Stimulated activated effector memory CD8-positive, alpha-beta T cell treated with anti-CD3 and anti-CD28 coated beads, Interleukin-12 subunit alpha, Interleukin-12 subunit beta, amount 100 ng/mL, for 72 hours (primary cell): ENCODE results near the gene GALNT18.
A peak's percentile ranks its signal among the peaks of the same experiment; 100 is the strongest.
"Not testable (repeated sequence)": the region's sequence is repeated elsewhere in the genome, so short reads cannot be mapped to it uniquely, and the experiment has no call there.

Source experiments
- ATAC-seq: fragments of 150-1000 bp; cut with Tn5 transposase; 2 replicates; pipeline ENCODE4 v1.10.0; 2021
- DNase-seq, 2 donors: peaks; one replicate each; pipeline ENCODE4 v3.0.0; 2021 to 2022; ENCODE audit warnings: low spot score in 2 of 2
- H3K27ac Mint-ChIP-seq: one replicate; pipeline ENCODE4 v1.8.0; 2022; ENCODE audit warnings: mild to moderate bottlenecking, mixed read lengths
- H3K36me3 Mint-ChIP-seq: one replicate; pipeline ENCODE4 v1.8.0; 2022; ENCODE audit warnings: mild to moderate bottlenecking, mixed read lengths
- H3K4me1 Mint-ChIP-seq: one replicate; pipeline ENCODE4 v1.8.0; 2022; ENCODE audit warnings: mixed read lengths
- H3K4me3 Mint-ChIP-seq: one replicate; pipeline ENCODE4 v1.8.0; 2022; ENCODE audit warnings: mild to moderate bottlenecking, mixed read lengths
- H3K9me3 Mint-ChIP-seq: one replicate; pipeline ENCODE4 v1.8.0; 2022; ENCODE audit warnings: mixed read lengths

The GALNT18 gene

DNA sequence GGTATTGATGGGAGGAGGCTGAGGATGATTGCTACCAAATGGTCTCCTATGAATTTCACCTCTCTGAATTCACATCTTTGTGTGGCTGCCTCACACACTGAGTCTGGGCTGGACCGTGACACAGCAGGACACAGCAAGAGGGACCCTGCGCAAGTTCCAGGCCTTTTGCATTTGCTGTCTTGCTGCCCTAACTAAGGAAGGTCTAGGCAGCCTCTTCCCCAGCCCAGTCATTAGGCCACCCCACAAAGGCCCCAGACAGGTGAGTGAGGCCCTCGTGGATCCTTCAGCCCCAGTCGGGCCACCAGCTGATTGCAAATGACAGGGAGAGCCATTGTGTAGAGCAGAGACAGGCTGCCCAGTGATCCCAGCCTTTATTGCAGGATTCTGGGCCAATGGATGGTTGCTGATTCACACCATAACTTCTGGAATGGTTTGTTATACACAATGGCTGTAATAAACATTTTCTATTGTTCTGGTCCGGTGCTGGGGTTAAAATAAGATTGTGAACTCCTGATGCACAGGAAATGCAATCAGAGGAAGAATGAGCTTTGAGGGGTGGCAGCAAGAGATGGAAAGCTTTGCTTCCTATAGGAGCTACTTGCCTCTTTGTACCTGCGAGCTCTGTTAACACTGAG is 240.2 kb downstream of the GALNT18 start:
- H3K9me3 Mint-ChIP-seq, result no peaks in the 10 kb centered on the region
- DNase-seq (no peak), ATAC-seq (no peak)
- no peak overlapping the region for H3K4me3 Mint-ChIP-seq
- no peak overlapping the region for H3K27ac Mint-ChIP-seq
- no peaks in the 10 kb centered on the region for H3K4me1 Mint-ChIP-seq
- H3K36me3 Mint-ChIP-seq, result no peaks in the 10 kb centered on the region

DNA sequence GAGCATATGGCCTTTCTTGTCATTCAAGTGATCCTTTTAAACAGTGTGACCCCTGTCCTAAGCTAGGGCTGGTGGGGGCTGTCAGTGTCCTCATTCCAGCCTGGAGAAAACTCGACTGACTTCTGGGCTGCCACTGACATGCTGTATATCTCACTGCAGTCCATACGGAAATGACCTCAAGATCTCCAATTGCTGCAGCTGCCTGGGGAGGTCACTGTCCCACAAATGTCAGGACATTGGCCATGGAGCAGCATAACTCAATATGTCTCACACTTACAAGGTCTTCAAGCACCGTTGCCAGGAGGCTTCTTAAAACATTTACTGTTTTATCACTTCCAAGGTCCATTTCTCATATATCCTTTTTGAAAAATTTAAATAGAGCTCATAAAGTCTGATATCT is 240.9 kb downstream of the GALNT18 start:
- H3K4me1 Mint-ChIP-seq, result no peaks in the 10 kb centered on the region
- no peaks in the 10 kb centered on the region for H3K36me3 Mint-ChIP-seq
- ATAC-seq (no peak), DNase-seq (peak in 1 of 2 donors; percentile 22)
- H3K27ac Mint-ChIP-seq, result no peak overlapping the region
- H3K9me3 Mint-ChIP-seq, result no peaks in the 10 kb centered on the region
- no peak overlapping the region for H3K4me3 Mint-ChIP-seq

DNA sequence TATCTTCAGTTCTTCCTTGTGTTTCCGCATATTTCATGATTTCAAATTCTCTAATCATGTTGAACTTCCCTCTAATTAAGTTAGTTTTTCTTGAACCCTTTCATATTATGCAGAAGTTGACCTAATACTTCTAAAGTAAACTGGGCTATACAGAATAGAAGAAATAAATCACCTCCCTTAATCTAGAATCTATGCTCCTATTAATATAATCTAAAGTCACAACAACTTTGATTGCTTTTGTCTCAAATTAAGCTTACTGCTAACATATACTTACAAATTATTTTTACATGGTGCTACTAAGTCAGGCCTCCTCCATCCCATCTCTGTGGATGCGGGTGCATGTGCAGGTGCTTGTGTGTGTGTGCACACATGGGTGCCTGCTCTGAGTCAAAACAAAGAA is 241.5 kb downstream of the GALNT18 start:
- no peak for ATAC-seq
- no peak for DNase-seq
- Mint-ChIP-seq H3K36me3 (no peaks in the 10 kb centered on the region), H3K9me3 (no peaks in the 10 kb centered on the region), H3K4me3 (no peak overlapping the region), H3K4me1 (no peaks in the 10 kb centered on the region), H3K27ac (no peak overlapping the region)

DNA sequence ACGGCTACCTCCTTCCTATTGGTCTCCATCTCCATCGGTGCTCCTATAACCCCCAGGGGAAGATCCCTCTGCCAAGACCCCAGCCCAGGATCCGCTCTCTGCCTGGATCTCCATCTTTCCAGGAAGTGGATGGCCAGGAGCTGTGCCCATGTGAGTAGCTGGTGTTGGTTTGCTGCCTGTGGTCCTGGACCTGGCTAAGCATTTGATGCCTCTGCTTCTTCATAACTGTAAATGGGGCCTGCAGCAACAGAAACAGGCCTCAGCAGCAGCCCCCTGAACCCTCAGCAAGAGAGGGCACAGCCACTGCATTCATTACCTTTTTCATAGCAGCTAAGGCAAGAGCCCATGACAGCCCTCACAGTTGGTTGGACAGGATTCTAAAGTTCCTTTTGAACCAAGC is 242.1 kb downstream of the GALNT18 start:
- no peak overlapping the region for H3K4me3 Mint-ChIP-seq
- H3K27ac Mint-ChIP-seq, result no peak overlapping the region
- H3K36me3 Mint-ChIP-seq, result no peaks in the 10 kb centered on the region
- ATAC-seq, result no peak
- peak in 1 of 2 donors; percentile 22 for DNase-seq
- H3K4me1 Mint-ChIP-seq, result no peaks in the 10 kb centered on the region
- H3K9me3 Mint-ChIP-seq, result no peaks in the 10 kb centered on the region

DNA sequence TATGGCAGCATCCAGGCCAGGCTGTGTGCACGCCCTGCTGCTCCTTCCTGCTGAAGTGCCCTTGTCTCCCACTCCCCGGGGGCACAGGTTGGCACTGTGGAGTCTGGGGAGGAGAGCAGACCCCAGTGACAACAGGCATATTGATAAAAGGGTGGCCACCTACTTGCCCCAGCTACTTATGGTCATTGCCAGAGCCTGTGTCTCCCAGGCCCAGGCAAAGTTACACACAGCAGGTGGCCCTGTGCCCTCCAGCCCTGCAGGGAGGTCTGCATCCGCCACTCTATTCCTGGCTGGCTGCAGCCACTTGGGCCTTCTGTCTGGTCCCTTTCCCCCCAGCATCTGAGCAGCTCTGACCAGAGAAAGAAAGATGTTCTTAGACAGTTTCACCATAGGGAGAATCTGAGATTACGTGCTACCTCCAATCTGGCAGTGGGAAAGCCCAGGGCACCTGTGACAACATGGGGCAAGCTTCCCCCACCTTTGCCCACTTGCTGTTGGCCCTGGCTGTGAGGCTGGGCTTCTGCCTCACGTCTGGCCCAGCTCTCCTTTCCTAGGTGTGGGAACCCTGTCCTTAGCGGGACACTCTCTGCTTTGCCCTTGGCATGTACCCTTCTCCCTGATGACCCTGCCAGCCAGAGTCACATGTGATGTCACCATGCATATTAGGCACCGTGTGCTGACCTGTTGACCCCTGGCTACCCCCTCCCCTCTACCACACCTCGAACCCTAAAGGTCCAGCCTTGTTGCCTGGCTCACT is 243.4 kb downstream of the GALNT18 start:
- ATAC-seq, result peak; percentile 15
- H3K27ac Mint-ChIP-seq, result no peak overlapping the region
- peak in 1 of 2 donors; percentile 38 for DNase-seq
- H3K9me3 Mint-ChIP-seq, result no peaks in the 10 kb centered on the region
- H3K4me3 Mint-ChIP-seq, result no peak overlapping the region
- H3K36me3 Mint-ChIP-seq, result no peaks in the 10 kb centered on the region
- H3K4me1 Mint-ChIP-seq, result no peaks in the 10 kb centered on the region

DNA sequence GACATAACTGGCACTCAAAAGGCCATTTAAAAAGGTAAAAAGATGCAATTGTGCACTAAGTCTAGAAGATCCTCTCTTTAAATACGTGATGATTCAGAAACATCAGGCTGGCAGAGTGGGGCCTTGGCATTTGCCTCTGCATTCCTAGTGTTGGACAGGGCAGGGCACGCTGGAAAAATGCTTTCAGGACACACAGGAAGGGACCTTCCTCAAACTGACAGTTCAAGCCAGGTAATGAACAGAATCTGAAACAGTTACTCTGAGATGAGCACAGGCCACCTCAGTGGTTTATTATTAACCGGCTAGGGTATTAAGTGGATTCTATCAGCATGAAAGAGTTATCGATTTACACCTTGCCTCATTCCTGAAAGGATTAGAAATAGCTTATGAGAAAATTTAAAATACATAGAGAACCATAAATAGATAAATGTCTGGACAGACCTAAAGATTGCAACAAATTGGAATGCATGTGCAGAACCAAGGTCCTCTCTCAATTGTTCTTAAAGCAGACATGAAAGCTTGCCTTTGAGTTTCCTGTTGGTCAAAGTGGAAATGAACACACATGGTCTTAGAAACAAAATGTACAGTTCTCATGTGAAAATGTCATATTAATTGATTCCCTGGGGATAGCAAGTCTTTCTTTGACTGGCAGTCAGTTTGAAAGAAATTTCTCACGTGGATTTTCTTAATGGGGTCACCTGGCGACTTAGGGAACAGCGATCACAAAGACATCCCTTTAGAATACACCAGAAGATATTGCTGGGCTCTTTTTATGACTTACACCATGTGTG is 247.3 kb downstream of the GALNT18 start:
- no peak for ATAC-seq
- H3K9me3 Mint-ChIP-seq, result no peaks in the 10 kb centered on the region
- H3K4me3 Mint-ChIP-seq, result no peak overlapping the region
- H3K36me3 Mint-ChIP-seq, result no peaks in the 10 kb centered on the region
- DNase-seq, result peak in 1 of 2 donors; percentile 8
- H3K27ac Mint-ChIP-seq, result no peak overlapping the region
- no peaks in the 10 kb centered on the region for H3K4me1 Mint-ChIP-seq

DNA sequence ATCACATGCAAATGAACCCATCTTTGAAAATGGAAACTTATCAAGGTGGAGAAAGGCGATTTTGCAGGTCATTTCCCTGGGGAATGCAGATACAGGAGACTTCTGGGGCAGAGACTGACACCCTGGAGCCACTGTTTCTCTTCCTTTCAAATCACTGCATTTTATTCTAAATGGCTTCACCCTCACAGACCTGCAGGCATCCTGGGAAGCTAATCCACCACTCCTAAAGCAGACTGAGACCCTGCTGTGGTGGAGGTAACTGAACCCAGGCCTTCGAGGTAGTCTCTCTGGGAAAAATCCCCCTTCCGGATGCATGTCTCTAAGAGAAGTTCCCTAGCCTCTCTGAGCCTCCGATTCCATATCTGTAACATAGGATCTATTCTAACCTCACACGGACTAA is 247.9 kb downstream of the GALNT18 start:
- ATAC-seq (no peak), DNase-seq (no peak)
- no peak overlapping the region for H3K27ac Mint-ChIP-seq
- H3K4me3 Mint-ChIP-seq, result no peak overlapping the region
- H3K4me1 Mint-ChIP-seq, result no peaks in the 10 kb centered on the region
- H3K9me3 Mint-ChIP-seq, result no peaks in the 10 kb centered on the region
- no peaks in the 10 kb centered on the region for H3K36me3 Mint-ChIP-seq

DNA sequence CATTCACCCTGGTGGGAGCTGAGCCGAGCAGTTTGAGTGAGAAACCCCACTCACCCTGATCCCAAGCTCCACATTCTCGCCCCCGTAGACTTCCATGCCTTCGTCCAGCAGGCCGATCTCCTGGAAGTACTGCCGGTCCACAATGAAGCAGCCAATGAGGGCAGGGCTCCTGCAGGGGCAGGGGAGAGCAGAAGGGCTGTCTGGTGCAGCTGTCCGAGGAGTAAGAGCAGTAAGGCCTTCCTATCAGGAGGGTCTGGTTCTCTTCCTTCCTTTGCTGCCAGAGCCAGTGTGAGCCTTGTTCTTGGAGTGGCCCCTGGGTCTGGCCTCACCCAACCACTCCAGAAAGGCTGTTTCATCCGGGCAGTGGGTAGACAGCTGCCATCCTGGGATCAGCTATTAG is 249.3 kb downstream of the GALNT18 start:
- H3K27ac Mint-ChIP-seq, result no peak overlapping the region
- no peaks in the 10 kb centered on the region for H3K36me3 Mint-ChIP-seq
- peaks cover 4% of the 10 kb centered on the region for H3K9me3 Mint-ChIP-seq
- H3K4me3 Mint-ChIP-seq, result no peak overlapping the region
- H3K4me1 Mint-ChIP-seq, result no peaks in the 10 kb centered on the region
- no peak for ATAC-seq
- DNase-seq, result peak in 1 of 2 donors; percentile 23

DNA sequence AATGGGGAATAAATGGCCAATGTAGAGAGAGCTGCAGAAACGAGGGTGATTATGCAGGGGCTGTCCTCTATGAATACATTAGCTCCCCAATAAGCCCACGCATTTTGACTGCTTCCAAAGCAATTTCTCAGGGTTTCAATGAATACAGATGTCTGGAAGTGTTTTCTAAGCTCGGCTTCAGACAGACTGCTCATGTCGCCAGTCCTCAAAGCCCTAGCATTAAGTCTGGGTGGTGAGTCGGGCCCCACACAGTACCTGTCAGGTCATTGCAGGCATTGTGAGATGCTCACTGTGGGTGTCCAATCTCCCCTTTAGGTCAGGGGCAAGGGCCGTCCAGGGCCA is 250.9 kb downstream of the GALNT18 start:
- H3K36me3 Mint-ChIP-seq, result no peaks in the 10 kb centered on the region
- H3K4me3 Mint-ChIP-seq, result no peak overlapping the region
- DNase-seq (no peak), ATAC-seq (no peak)
- no peaks in the 10 kb centered on the region for H3K4me1 Mint-ChIP-seq
- H3K9me3 Mint-ChIP-seq, result peaks cover 4% of the 10 kb centered on the region
- no peak overlapping the region for H3K27ac Mint-ChIP-seq

DNA sequence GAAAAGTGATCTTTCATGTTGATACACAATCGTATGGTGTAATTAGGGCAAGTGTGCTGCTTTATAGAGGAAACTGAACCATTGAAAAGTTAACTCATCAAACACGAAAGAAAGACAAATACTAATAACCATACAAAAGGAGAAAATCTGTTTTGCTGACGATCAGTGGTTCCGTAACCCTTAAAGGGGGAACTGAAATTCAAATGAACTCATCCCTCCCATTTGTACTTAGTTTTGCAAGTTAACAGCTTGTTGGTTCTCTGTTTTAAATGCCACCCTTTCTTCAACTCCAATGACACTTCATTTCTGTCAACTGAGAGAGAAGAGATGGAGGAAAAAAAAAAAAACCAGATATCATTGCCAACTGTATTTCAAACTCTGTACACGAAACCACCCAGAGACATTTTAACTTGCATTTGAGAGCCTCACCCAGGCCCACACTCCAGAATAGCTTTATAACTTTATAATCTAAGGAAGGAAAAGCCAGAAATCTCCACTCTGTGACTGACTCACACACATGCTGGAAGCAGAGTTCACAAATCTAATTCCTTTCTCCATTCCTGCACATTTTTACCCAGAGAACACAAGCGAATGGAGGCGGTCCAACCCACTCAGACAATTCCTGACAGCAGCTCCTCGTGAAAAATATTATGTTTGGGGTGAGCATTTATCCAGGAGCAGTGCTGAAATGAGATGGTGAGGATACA is 251.4 kb downstream of the GALNT18 start:
- peaks cover 4% of the 10 kb centered on the region for H3K9me3 Mint-ChIP-seq
- no peaks in the 10 kb centered on the region for H3K36me3 Mint-ChIP-seq
- H3K4me1 Mint-ChIP-seq, result no peaks in the 10 kb centered on the region
- DNase-seq (no peak), ATAC-seq (no peak)
- no peak overlapping the region for H3K27ac Mint-ChIP-seq
- H3K4me3 Mint-ChIP-seq, result no peak overlapping the region

DNA sequence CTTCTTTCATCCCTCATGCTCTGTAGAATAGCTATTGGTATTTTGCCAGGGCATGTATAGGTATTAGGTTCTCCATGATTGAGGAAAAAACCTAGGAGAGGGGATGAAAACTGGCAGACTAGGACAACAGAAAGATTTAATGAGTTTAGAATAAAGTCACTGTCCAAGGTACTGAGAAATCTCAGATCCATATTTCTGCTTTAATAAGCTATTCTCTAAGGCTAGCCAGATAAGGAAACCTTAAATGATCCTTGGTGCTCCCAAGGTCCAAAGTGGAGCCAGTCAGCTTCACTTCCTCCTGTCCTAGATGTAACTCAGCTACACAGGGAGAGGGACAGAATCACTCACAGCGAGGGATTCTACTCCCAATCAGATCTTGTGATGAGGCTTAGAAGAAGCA is 255.0 kb downstream of the GALNT18 start:
- DNase-seq (no peak), ATAC-seq (no peak)
- no peak overlapping the region for H3K27ac Mint-ChIP-seq
- no peaks in the 10 kb centered on the region for H3K36me3 Mint-ChIP-seq
- H3K4me1 Mint-ChIP-seq, result no peaks in the 10 kb centered on the region
- H3K4me3 Mint-ChIP-seq, result no peak overlapping the region
- H3K9me3 Mint-ChIP-seq, result peaks cover 4% of the 10 kb centered on the region

DNA sequence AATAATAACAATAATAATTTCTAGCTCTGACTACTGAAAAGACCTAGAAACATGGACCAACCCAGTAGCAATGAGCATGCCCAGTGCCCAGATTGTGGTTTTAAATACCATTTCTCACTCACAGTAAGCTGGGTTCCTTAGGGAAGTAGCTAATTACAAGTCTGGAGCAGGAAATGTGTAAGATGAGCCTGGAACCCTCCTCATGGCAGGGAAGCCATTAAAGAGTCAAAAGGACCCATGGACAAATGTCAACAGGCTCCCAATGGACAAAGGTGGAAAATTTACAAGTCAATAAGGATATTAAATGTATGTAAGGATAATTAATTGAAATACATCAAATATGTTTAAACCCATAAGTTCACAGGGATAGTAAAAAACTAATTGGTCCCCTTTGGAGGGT is 258.1 kb downstream of the GALNT18 start:
- ATAC-seq (no peak), DNase-seq (no peak)

DNA sequence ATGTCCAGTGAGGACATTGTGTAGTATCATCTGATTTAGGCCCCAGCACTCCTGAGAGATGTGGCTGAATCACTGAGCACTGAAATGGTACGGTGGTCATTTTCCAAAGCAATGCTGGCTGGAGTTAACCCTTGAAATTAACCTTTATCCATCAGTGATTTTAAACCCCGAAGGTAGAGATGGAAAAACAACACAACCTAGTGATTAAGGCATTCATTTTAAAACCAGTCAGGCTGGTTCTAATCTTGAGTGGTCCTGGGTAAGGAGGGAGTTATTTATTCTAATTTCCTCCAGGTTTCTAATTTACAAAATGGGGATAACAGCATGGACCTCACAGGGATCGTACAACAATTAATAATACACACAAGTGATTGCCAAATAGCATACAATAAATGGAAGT is 262.2 kb downstream of the GALNT18 start:
- Mint-ChIP-seq H3K27ac (no peak overlapping the region), H3K9me3 (no peaks in the 10 kb centered on the region), H3K4me1 (no peaks in the 10 kb centered on the region), H3K36me3 (no peaks in the 10 kb centered on the region), H3K4me3 (no peak overlapping the region)
- no peak for ATAC-seq
- no peak for DNase-seq

More for the DNA sequence above, 258.1 kb downstream of the GALNT18 start:
- Mint-ChIP-seq H3K9me3 (peaks cover 2% of the 10 kb centered on the region), H3K27ac (no peak overlapping the region), H3K36me3 (no peaks in the 10 kb centered on the region), H3K4me3 (no peak overlapping the region), H3K4me1 (no peaks in the 10 kb centered on the region)

DNA sequence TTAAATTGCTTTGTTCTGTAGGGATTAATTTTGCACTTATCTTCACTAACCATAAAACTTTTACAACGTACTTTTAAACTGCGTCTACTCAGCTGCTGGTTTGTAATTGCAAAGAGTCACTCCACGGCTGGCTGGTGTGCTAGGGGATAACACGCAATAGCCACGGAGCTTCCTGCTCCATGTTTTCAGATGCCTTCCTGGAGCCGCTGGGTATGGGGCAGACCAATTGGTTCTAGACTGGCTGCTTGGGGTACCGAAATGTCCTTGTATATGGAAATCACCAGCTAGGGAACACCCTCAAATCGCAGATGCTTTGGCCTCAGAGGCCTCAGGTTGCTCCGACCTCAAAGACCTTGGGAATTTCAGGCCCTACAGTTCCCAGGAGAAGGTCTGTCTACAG is 265.0 kb downstream of the GALNT18 start:
- H3K27ac Mint-ChIP-seq, result no peak overlapping the region
- no peak for DNase-seq
- H3K9me3 Mint-ChIP-seq, result no peaks in the 10 kb centered on the region
- no peaks in the 10 kb centered on the region for H3K4me1 Mint-ChIP-seq
- no peak overlapping the region for H3K4me3 Mint-ChIP-seq
- no peaks in the 10 kb centered on the region for H3K36me3 Mint-ChIP-seq
- ATAC-seq, result no peak

DNA sequence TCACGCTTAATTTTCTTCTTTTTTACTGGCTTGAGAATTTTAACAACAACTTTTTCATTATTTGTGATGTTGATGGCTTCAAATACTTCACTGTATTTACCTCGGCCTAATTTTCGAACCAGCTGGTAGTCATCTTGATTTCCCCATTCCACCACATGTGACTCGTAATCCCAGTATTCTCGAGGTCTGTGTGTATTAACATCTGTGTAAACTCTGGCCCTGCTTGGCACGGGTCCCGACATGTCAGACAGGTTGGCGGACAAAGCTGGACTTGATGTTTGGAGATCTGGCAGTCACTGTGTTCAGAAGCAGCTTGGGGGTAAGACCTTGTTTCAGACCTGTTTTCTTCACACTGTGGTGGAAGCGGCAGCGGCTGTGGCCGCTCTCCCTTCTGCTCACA is 268.9 kb downstream of the GALNT18 start, which contains the start of gene CSNK2A3:
TSS of gene CSNK2A3 (minus strand) at position 373 of the 400 bp plus-strand sequence. CDS start at position 242, 131 bp downstream.
- H3K27ac Mint-ChIP-seq, H3K9me3 Mint-ChIP-seq, DNase-seq, H3K36me3 Mint-ChIP-seq, H3K4me3 Mint-ChIP-seq, H3K4me1 Mint-ChIP-seq, ATAC-seq: not testable (repeated sequence)
